ENCODE data around the gene KCNMA1. TPM values are rescaled to one million over a fixed set of nuclear protein-coding genes. Genes with fewer than 3 reads are reported as not detected.

The KCNMA1 gene
- total RNA-seq, 2 donors from 2014 or later, result 29.1 to 37.9 TPM

- Histone ChIP-seq H3K27ac (no peak overlapping the region), H3K4me1 (replicated peaks) (no peaks in the 10 kb centered on the region), H3K36me3 (no peaks in the 10 kb centered on the region), H3K4me3 (no peak overlapping the region), H3K9me3 (no peaks in the 10 kb centered on the region), H3K27me3 (replicated peaks; ENCODE audit: insufficient read depth) (no peaks in the 10 kb centered on the region)
- DNase-seq (ENCODE audit: low spot score), result no peak
- intact Hi-C loops (cut with DNase I), result loop anchor here (10.0 kb wide), 1 partner anchor 1700 kb away; the partner anchor contains the start of gene ZNF503
- TF ChIP-seq, protein P1, sequence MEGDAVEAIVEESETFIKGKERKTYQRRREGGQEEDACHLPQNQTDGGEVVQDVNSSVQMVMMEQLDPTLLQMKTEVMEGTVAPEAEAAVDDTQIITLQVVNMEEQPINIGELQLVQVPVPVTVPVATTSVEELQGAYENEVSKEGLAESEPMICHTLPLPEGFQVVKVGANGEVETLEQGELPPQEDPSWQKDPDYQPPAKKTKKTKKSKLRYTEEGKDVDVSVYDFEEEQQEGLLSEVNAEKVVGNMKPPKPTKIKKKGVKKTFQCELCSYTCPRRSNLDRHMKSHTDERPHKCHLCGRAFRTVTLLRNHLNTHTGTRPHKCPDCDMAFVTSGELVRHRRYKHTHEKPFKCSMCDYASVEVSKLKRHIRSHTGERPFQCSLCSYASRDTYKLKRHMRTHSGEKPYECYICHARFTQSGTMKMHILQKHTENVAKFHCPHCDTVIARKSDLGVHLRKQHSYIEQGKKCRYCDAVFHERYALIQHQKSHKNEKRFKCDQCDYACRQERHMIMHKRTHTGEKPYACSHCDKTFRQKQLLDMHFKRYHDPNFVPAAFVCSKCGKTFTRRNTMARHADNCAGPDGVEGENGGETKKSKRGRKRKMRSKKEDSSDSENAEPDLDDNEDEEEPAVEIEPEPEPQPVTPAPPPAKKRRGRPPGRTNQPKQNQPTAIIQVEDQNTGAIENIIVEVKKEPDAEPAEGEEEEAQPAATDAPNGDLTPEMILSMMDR (IDR thresholded peaks at IDR 0.05), result no peak
- no peak for TF ChIP-seq POLR2AphosphoS5 (IDR thresholded peaks at IDR 0.05)
- TF ChIP-seq POLR2A (IDR thresholded peaks at IDR 0.05), result no peak
- 42% methylated on average over 4 of the region's 4 CpGs for WGBS
Observed at GRCh38 chr10:77104459-77104980, 533.1 kb downstream of the KCNMA1 start.

DNA sequence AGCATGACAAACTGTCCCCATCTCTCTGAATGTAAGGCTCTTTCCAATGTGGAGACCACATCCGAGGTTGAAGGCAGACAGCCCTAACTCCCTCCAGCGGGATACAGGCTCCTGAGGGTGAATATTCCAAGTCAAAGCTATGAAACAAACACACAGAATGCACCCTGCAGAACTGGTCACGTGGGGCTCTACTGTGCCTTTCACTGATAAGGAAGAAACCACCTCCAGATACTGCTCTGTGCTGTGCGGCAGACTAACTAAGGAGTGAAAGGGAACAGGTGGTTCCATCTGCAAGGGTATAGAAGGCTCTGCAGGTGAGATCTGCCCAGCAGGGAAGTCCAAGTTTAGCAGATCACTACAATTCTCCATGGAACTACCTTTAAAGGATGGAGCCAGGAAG is 534.4 kb downstream of the KCNMA1 start:
- Histone ChIP-seq H3K4me1 (replicated peaks) (no peaks in the 10 kb centered on the region), H3K36me3 (no peaks in the 10 kb centered on the region), H3K27ac (no peak overlapping the region), H3K27me3 (replicated peaks; ENCODE audit: insufficient read depth) (no peaks in the 10 kb centered on the region), H3K9me3 (no peaks in the 10 kb centered on the region), H3K4me3 (no peak overlapping the region)
- WGBS, result 89% methylated on average over 4 of the region's 4 CpGs
- TF ChIP-seq POLR2A (IDR thresholded peaks at IDR 0.05) (no peak), POLR2AphosphoS5 (IDR thresholded peaks at IDR 0.05) (no peak)
- TF ChIP-seq, protein P1 (IDR thresholded peaks at IDR 0.05), result no peak
- no peak for DNase-seq (ENCODE audit: low spot score)
- intact Hi-C loops (cut with DNase I), result loop anchor here (10.0 kb wide), 1 partner anchor 1698 kb away; the partner anchor contains the start of gene ZNF503

GRCh38 chr10:77101341-77101740 is 536.3 kb downstream of the KCNMA1 start:
- WGBS, result 81% methylated on average over 5 of the region's 5 CpGs
- Histone ChIP-seq H3K27ac (no peak overlapping the region), H3K36me3 (no peaks in the 10 kb centered on the region), H3K4me3 (no peak overlapping the region), H3K27me3 (replicated peaks; ENCODE audit: insufficient read depth) (no peaks in the 10 kb centered on the region), H3K9me3 (no peaks in the 10 kb centered on the region), H3K4me1 (replicated peaks) (no peaks in the 10 kb centered on the region)
- no peak for DNase-seq (ENCODE audit: low spot score)
- no peak for TF ChIP-seq POLR2AphosphoS5 (IDR thresholded peaks at IDR 0.05)
- TF ChIP-seq POLR2A (IDR thresholded peaks at IDR 0.05), result no peak
- TF ChIP-seq, protein P1 (IDR thresholded peaks at IDR 0.05), result no peak
- intact Hi-C loops (cut with DNase I), result loop anchor here (10.0 kb wide), 1 partner anchor 1697 kb away; the partner anchor contains the start of gene ZNF503

DNA sequence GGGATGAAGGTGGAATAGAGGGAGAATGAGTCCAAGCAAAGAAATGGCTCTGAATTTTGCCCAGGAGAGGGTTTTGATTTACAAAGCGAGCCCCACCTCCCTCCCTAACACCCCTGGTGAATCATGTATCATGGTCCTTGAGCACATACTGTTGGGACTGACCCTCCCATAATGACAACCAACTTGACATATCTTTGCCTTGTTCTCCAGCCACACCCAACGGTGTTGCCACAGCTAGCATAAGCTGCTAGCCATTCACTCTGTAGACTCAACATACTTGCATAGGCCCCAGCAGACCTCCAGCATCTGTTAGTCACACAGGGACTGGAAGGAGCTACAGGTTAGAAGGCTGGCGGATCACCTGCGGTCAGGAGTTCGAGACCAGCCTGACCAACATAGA is 538.5 kb downstream of the KCNMA1 start:
- intact Hi-C loops (cut with DNase I), result no loop called here
- no peaks in the 10 kb centered on the region for H3K36me3 ChIP-seq
- WGBS, result 98% methylated on average over 5 of the region's 5 CpGs
- no peaks in the 10 kb centered on the region for H3K27me3 ChIP-seq (replicated peaks; ENCODE audit: insufficient read depth)
- no peak for TF ChIP-seq POLR2A (IDR thresholded peaks at IDR 0.05)
- no peak for TF ChIP-seq POLR2AphosphoS5 (IDR thresholded peaks at IDR 0.05)
- TF ChIP-seq, protein P1 (IDR thresholded peaks at IDR 0.05), result no peak
- H3K4me3 ChIP-seq, result no peak overlapping the region
- no peaks in the 10 kb centered on the region for H3K9me3 ChIP-seq
- DNase-seq (ENCODE audit: low spot score), result no peak
- no peaks in the 10 kb centered on the region for H3K4me1 ChIP-seq (replicated peaks)
- H3K27ac ChIP-seq, result no peak overlapping the region

DNA sequence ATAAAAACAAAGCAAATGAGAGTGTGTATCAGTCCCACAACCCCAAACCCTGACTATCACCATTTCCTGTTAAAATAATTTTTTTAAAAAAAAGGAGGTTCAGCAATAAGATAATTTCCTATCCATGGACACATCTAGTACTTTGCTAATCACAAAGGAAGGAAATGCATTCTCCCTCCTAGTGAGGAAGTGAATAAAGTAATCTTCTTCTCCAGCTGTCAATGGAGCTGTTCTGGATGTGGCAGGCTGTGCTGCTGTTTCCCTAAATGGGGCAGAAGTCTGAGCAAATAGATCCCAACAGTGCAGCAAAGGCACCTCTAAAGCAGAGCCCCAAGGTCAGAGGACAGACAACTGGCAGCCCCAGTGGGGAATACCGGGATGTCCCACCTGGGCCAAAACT is 540.0 kb downstream of the KCNMA1 start:
- Histone ChIP-seq H3K4me3 (no peak overlapping the region), H3K27me3 (replicated peaks; ENCODE audit: insufficient read depth) (no peaks in the 10 kb centered on the region), H3K4me1 (replicated peaks) (no peaks in the 10 kb centered on the region), H3K9me3 (no peaks in the 10 kb centered on the region), H3K27ac (no peak overlapping the region), H3K36me3 (no peaks in the 10 kb centered on the region)
- no peak for DNase-seq (ENCODE audit: low spot score)
- intact Hi-C loops (cut with DNase I), result no loop called here
- TF ChIP-seq POLR2A (IDR thresholded peaks at IDR 0.05), result no peak
- no peak for TF ChIP-seq POLR2AphosphoS5 (IDR thresholded peaks at IDR 0.05)
- TF ChIP-seq, protein P1 (IDR thresholded peaks at IDR 0.05), result no peak
- WGBS, result 100% methylated on average over 1 of the region's 1 CpG
